K562 (cell line): ENCODE data around the gene SH2D4B. TPM values are rescaled to one million over a fixed set of nuclear protein-coding genes. Genes with fewer than 3 reads are reported as not detected.

ENCODE experiments used
- CBX2 ChIP-seq: fragments of 200-600 bp; sonication (generic); IDR thresholded peaks from one replicate; pipeline ENCODE4 v1.6.1; 2012; ENCODE audit warnings: mild to moderate bottlenecking, low read length, inconsistent platforms; ENCODE audit not compliant: insufficient read depth, poor library complexity, severe bottlenecking
- EP400 ChIP-seq: fragments of 450-650 bp; IDR thresholded peaks from 2 replicates; pipeline ENCODE4 v1.6.1; 2017; ENCODE audit warnings: antibody characterized with exemption, mild to moderate bottlenecking, moderate library complexity
- FIP1L1 ChIP-seq: fragments of 200-400 bp; formaldehyde crosslinking; IDR thresholded peaks from 2 replicates; pipeline ENCODE4 v1.6.1; 2018; ENCODE audit warnings: mild to moderate bottlenecking, low read depth, low read length; ENCODE audit not compliant: poor library complexity, severe bottlenecking
- GTF2E2 ChIP-seq: fragments of 200-800 bp; sonication (Bioruptor generic); IDR thresholded peaks from 2 replicates; pipeline ENCODE4 v1.6.1; 2016; ENCODE audit warnings: missing genetic modification characterization, missing compliant biosample characterization
- HNRNPLL ChIP-seq: fragments of 200-400 bp; formaldehyde crosslinking; IDR thresholded peaks from 2 replicates; pipeline ENCODE4 v1.6.1; 2017; ENCODE audit warnings: low read length, low read depth, mild to moderate bottlenecking; ENCODE audit not compliant: poor library complexity, severe bottlenecking
- MED1 ChIP-seq: sonication (generic); formaldehyde crosslinking; IDR thresholded peaks from 2 replicates; pipeline ENCODE4 v1.8.1; 2023; ENCODE audit warnings: missing genetic modification reagents, borderline replicate concordance
- NUFIP1 ChIP-seq: fragments of 450-650 bp; IDR thresholded peaks from 2 replicates; pipeline ENCODE4 v1.6.1; 2018; ENCODE audit not compliant: partially characterized antibody
- RBFOX2 ChIP-seq: fragments of 200-400 bp; formaldehyde crosslinking; IDR thresholded peaks from 2 replicates; pipeline ENCODE4 v1.6.1; 2017; ENCODE audit warnings: low read depth, mild to moderate bottlenecking, low read length, moderate library complexity
- SAFB2 ChIP-seq: fragments of 200-400 bp; formaldehyde crosslinking; IDR thresholded peaks from 2 replicates; pipeline ENCODE4 v1.6.1; 2018; ENCODE audit warnings: borderline replicate concordance, low read length, low read depth, moderate library complexity; ENCODE audit not compliant: severe bottlenecking
- THAP12 ChIP-seq: fragments of 250-450 bp; sonication (Bioruptor Pico); IDR thresholded peaks from 2 replicates; pipeline ENCODE4 v1.9.0; 2021; ENCODE audit warnings: mild to moderate bottlenecking, inconsistent platforms
- THRA ChIP-seq: fragments of 450-650 bp; IDR thresholded peaks from 2 replicates; pipeline ENCODE4 v1.6.1; 2017; ENCODE audit warnings: mild to moderate bottlenecking, moderate library complexity
- ZHX1 ChIP-seq: fragments of 150-350 bp; conservative IDR thresholded peaks from 2 replicates; pipeline ENCODE4 v1.6.1; 2014; ENCODE audit warnings: low read length
- ZNF512 ChIP-seq: IDR thresholded peaks from 2 replicates; pipeline ENCODE4 v1.6.1; 2016; ENCODE audit warnings: missing genetic modification characterization, missing compliant biosample characterization
- polyA plus RNA-seq, 8 experiments: library from polyadenylated mRNA; depleted of rRNA in 4 of 8; stranded (reverse) in 5 of 8; unstranded in 3 of 8; fragments of >200 nt; fragmentation: Nextera tagmentation in 2 of 8; fragmentation: Illumina TruSeq in 1 of 8; extraction: Ambion mirVana in 2 of 8; extraction: Trizol in 1 of 8; gene quantifications; 2 replicates each; pipeline versions ENCODE4 v1.2.1 to v1.2.3, GENCODE V29; 2011 to 2014; ENCODE audit warnings: inconsistent platforms in 1 of 8, missing spikeins in 1 of 8
- total RNA-seq, 7 experiments: library from RNA; depleted of rRNA in 6 of 7; stranded (reverse); fragments of >200 nt in 6 of 7; fragmentation: Illumina TruSeq in 2 of 7; extraction: Trizol in 2 of 7; gene quantifications; 2 replicates each; pipeline versions ENCODE4 v1.2.1 to v1.2.3, GENCODE V29; 2011 to 2021; ENCODE audit warnings: low replicate concordance in 1 of 7
- TF ChIP-seq, protein P1 (sequence below): fragments of 250-450 bp; sonication (Bioruptor Pico); IDR thresholded peaks from 2 replicates; pipeline ENCODE4 v1.4.0; 2020; ENCODE audit warnings: mild to moderate bottlenecking

Gene SH2D4B
- total and polyA plus RNA-seq, 9 of the 15 experiments (the other 6 are each of a cell fraction or from before 2014, with no cell fraction given): 0.03 to 0.14 (median 0.04) TPM; not detected in 4

- no peak for TF ChIP-seq MED1 (CRISPR knock-in tag)
- no peak for TF ChIP-seq ZHX1
- TF ChIP-seq HNRNPLL: no peak
- no peak for TF ChIP-seq SAFB2
- TF ChIP-seq NUFIP1: no peak
- no peak for TF ChIP-seq EP400
- TF ChIP-seq RBFOX2: no peak
- TF ChIP-seq CBX2: no peak
- no peak for TF ChIP-seq FIP1L1
- no peak for TF ChIP-seq THAP12 (CRISPR knock-in tag)
- TF ChIP-seq THRA: no peak
- TF ChIP-seq, protein P1, sequence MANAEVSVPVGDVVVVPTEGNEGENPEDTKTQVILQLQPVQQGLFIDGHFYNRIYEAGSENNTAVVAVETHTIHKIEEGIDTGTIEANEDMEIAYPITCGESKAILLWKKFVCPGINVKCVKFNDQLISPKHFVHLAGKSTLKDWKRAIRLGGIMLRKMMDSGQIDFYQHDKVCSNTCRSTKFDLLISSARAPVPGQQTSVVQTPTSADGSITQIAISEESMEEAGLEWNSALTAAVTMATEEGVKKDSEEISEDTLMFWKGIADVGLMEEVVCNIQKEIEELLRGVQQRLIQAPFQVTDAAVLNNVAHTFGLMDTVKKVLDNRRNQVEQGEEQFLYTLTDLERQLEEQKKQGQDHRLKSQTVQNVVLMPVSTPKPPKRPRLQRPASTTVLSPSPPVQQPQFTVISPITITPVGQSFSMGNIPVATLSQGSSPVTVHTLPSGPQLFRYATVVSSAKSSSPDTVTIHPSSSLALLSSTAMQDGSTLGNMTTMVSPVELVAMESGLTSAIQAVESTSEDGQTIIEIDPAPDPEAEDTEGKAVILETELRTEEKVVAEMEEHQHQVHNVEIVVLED: no peak
- TF ChIP-seq GTF2E2 (tag): no peak
- no peak for TF ChIP-seq ZNF512 (tag)
Observed at GRCh38 chr10:80529604-80530003, 8.1 kb upstream of the SH2D4B start (continued).
